Measurements from ENCODE around the gene EEIG1.

The EEIG1 gene

GRCh38 chr9:127979333-127980059, 1.3 kb downstream of the EEIG1 start (continued):
- no peak for TF ChIP-seq ZNF692 (tag by site-specific recombination; IDR thresholded peaks at IDR 0.05)
- TF ChIP-seq ZNF747 (tag by site-specific recombination; IDR thresholded peaks at IDR 0.05): no peak
- TF ChIP-seq ELK4 (IDR thresholded peaks at IDR 0.05; ENCODE audit: borderline replicate concordance, low read depth, low read length): no peak
- TF ChIP-seq ZNF529 (tag by site-specific recombination; IDR thresholded peaks at IDR 0.05; ENCODE audit: insufficient replicate concordance): no peak
- no peak for TF ChIP-seq ZNF433 (tag by site-specific recombination; IDR thresholded peaks at IDR 0.05; ENCODE audit: low read depth)
- TF ChIP-seq REST (tag by site-specific recombination; IDR thresholded peaks at IDR 0.05): no peak
- TF ChIP-seq ZNF239 (tag by site-specific recombination; IDR thresholded peaks at IDR 0.05): no peak
- TF ChIP-seq ZBTB21 (tag by site-specific recombination; IDR thresholded peaks at IDR 0.05): no peak
- no peak for TF ChIP-seq ZNF416 (tag by site-specific recombination; IDR thresholded peaks at IDR 0.05)
- no peak for TF ChIP-seq PBX3 (CRISPR knock-in tag; IDR thresholded peaks at IDR 0.05)
- TF ChIP-seq KLF10 (tag by site-specific recombination; IDR thresholded peaks at IDR 0.05): peak; percentile 61; the same call in 1 of the 2 replicates
- TF ChIP-seq ZNF138 (tag by site-specific recombination; IDR thresholded peaks at IDR 0.05; ENCODE audit: borderline replicate concordance): no peak
- TF ChIP-seq ZNF701 (tag by site-specific recombination; IDR thresholded peaks at IDR 0.05): no peak
- no peak for TF ChIP-seq ZNF518A (tag by site-specific recombination; conservative IDR thresholded peaks at IDR 0.05; ENCODE audit: low read depth)
- no peak for TF ChIP-seq SALL2 (tag by site-specific recombination; IDR thresholded peaks at IDR 0.05; ENCODE audit: borderline replicate concordance)
- TF ChIP-seq KLF7 (tag by site-specific recombination; IDR thresholded peaks at IDR 0.05; ENCODE audit: borderline replicate concordance): no peak
- TF ChIP-seq ZNF292 (tag by site-specific recombination; IDR thresholded peaks at IDR 0.05; ENCODE audit: borderline replicate concordance, low read depth): no peak
- TF ChIP-seq ZNF585B (tag by site-specific recombination; IDR thresholded peaks at IDR 0.05): no peak
- no peak for TF ChIP-seq ZNF610 (tag by site-specific recombination; IDR thresholded peaks at IDR 0.05; ENCODE audit: borderline replicate concordance)
- TF ChIP-seq ZNF133 (tag by site-specific recombination; IDR thresholded peaks at IDR 0.05): no peak
- TF ChIP-seq ZSCAN30 (tag by site-specific recombination; IDR thresholded peaks at IDR 0.05): peak; percentile 34; the same call in 1 of the 2 replicates
- no peak for TF ChIP-seq ZNF560 (tag by site-specific recombination; IDR thresholded peaks at IDR 0.05; ENCODE audit: borderline replicate concordance)
- TF ChIP-seq SCRT1 (tag by site-specific recombination; IDR thresholded peaks at IDR 0.05; ENCODE audit: borderline replicate concordance): no peak

All from HEK293 (cell line).